PC-3 (cell line): ENCODE data around the gene PTPRE. TPM values are rescaled to one million over a fixed set of nuclear protein-coding genes. Genes with fewer than 3 reads are reported as not detected.
A peak's percentile ranks its signal among the peaks of the same experiment; 100 is the strongest.

Experiments used
- ATAC-seq: fragments of 200-7000 bp; cut with Tn5 transposase; 2 replicates; pipeline ENCODE4 v1.9.1; 2020; ENCODE audit warnings: mild to moderate bottlenecking, moderate library complexity
- BruUV-seq: library from RNA; stranded (reverse); fragments of 400-500 nt; replicated peaks from 2 replicates; lab custom pipeline; 2021; lab: Mats Ljungman, UMichigan
- CTCF ChIA-PET: fragments of 300-600 bp; sonication (Branson Sonifier 250); formaldehyde crosslinking; loops from one replicate; lab custom pipeline; 2022; ENCODE audit warnings: antibody characterized with exemption; lab: Charles Lee
- POLR2A ChIA-PET: fragments of 300-600 bp; sonication (Branson Sonifier 250); formaldehyde crosslinking; loops from one replicate; lab custom pipeline; 2022; ENCODE audit warnings: antibody characterized with exemption; ENCODE audit not compliant: unreplicated experiment; lab: Charles Lee
- DNase-seq: peaks from one replicate; pipeline ENCODE4 v3.0.0-alpha.2; 2015
- H2AFZ ChIP-seq: fragments of 300-600 bp; sonication (generic); 2 replicates; pipeline ENCODE4 v1.6.0; 2016; ENCODE audit warnings: antibody characterized with exemption, low read length
- H3F3A ChIP-seq: fragments of 300-600 bp; sonication (generic); one replicate; pipeline ENCODE4 v1.6.0; 2017; ENCODE audit warnings: antibody characterized with exemption, low read length, control low read depth, mild to moderate bottlenecking; ENCODE audit not compliant: unreplicated experiment
- H3K27ac ChIP-seq: fragments of 300-600 bp; sonication (generic); 2 replicates; pipeline ENCODE4 v1.5.1; 2016; ENCODE audit warnings: mild to moderate bottlenecking, low read length
- H3K27me3 ChIP-seq: fragments of 300-600 bp; sonication (generic); 2 replicates; pipeline ENCODE4 v1.6.1; 2016; ENCODE audit warnings: low read length, mixed read lengths
- H3K36me3 ChIP-seq: fragments of 300-600 bp; sonication (generic); 2 replicates; pipeline ENCODE4 v1.6.1; 2016; ENCODE audit warnings: low read depth, mixed run types, low read length, mixed read lengths
- H3K4me1 ChIP-seq: fragments of 300-600 bp; sonication (generic); 2 replicates; pipeline ENCODE4 v1.5.1; 2016; ENCODE audit warnings: low read length; ENCODE audit not compliant: insufficient read depth
- H3K4me2 ChIP-seq: fragments of 300-600 bp; sonication (generic); 2 replicates; pipeline ENCODE4 v1.6.0; 2016; ENCODE audit warnings: low read length
- H3K4me3 ChIP-seq: fragments of 300-600 bp; sonication (generic); 2 replicates; pipeline ENCODE4 v1.5.1; 2016; ENCODE audit warnings: mild to moderate bottlenecking, low read length, mixed read lengths
- H3K79me2 ChIP-seq: fragments of 300-600 bp; sonication (generic); 2 replicates; pipeline ENCODE4 v1.6.1; 2017; ENCODE audit warnings: low read length, mixed read lengths
- H3K9ac ChIP-seq: fragments of 300-600 bp; sonication (generic); 2 replicates; pipeline ENCODE4 v1.6.0; 2016; ENCODE audit warnings: mild to moderate bottlenecking, low read length
- H3K9me2 ChIP-seq: fragments of 300-600 bp; sonication (generic); replicated peaks from 2 replicates; pipeline ENCODE4 v1.6.1; 2016; ENCODE audit warnings: mixed run types, low read length, mixed read lengths
- H3K9me3 ChIP-seq: fragments of 300-600 bp; sonication (generic); 2 replicates; pipeline ENCODE4 v1.6.1; 2016; ENCODE audit warnings: low read length, mixed read lengths
- H4K20me1 ChIP-seq: fragments of 300-600 bp; sonication (generic); 2 replicates; pipeline ENCODE4 v1.6.1; 2016; ENCODE audit warnings: low read length, mixed read lengths
- EZH2 ChIP-seq: fragments of 300-600 bp; sonication (generic); IDR thresholded peaks from one replicate; pipeline ENCODE4 v1.6.1; 2017; ENCODE audit warnings: antibody characterized with exemption, mild to moderate bottlenecking, low read length; ENCODE audit not compliant: unreplicated experiment
- EZH2phosphoT487 ChIP-seq: fragments of 300-600 bp; sonication (generic); IDR thresholded peaks from 2 replicates; pipeline ENCODE4 v1.6.1; 2018; ENCODE audit warnings: mild to moderate bottlenecking, antibody characterized with exemption, low read length, borderline replicate concordance
- intact Hi-C: fragments of 100-400 bp; cut with micrococcal nuclease; formaldehyde crosslinking; loops from 2 replicates; pipeline ENCODE4 v1.9.0; 2023
- total RNA-seq: library from RNA; depleted of rRNA; stranded (reverse); fragments of >200 nt; gene quantifications from 2 replicates; pipeline ENCODE4 v1.2.3, GENCODE V29; 2014
- TF ChIP-seq, protein P1 (sequence below): fragments of 300-600 bp; sonication (generic); conservative IDR thresholded peaks from 2 replicates; pipeline ENCODE4 v1.5.1; 2017; ENCODE audit warnings: antibody characterized with exemption, low read depth, mild to moderate bottlenecking, low read length

The PTPRE gene
- total RNA-seq, 1 experiment from 2014 or later = 3.1 TPM

DNA sequence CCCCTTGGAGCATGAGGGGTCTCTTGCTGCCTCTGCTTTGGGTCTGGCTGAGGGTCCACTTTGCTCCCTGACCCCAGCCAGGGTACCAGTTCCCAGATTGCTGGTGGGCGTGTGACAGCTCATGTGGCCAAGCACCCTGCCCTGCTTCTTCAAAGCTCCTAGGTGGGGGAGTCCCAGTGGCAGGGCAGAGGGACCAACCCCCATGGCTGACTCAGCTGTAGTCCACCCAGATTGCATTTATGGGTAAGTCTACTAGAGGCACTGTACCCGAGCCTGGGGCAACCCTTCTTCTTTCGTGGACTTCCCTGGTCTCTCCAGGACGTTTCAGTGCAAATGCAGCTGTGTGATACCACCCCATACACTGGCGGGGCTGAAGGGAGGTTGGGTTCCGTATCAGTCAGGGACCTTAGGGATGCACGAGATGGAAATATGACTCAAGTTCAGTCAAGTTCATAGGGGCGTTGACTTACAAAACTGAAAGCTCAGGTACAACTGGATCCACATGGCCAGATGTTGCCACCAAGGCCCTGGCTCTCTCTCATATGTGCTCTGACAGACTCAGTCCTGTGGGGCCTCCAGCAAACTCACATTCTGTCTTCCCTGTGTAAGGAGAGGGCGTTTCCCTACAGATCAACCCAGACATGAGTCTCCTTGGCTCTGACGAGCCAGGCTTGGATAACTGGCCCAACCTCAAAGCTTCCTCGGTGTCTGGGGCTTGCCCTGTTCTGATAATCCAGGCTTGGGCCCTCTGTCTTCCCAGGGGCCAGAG, 13.6 kb downstream of the PTPRE start:
- Histone ChIP-seq H3K27me3 (no peaks in the 10 kb centered on the region), H2AFZ (no peak overlapping the region), H4K20me1 (no peaks in the 10 kb centered on the region), H3K4me2 (no peak overlapping the region), H3F3A (no peaks in the 10 kb centered on the region), H3K36me3 (no peaks in the 10 kb centered on the region), H3K9me2 (no peaks in the 10 kb centered on the region), H3K9ac (peak overlapping the region; percentile 27; the same call in 1 of the 2 replicates), H3K79me2 (no peaks in the 10 kb centered on the region), H3K27ac (peak overlapping the region; percentile 65), H3K4me3 (no peak overlapping the region), H3K4me1 (peaks cover 24% of the 10 kb centered on the region), H3K9me3 (no peaks in the 10 kb centered on the region)
- DNase-seq = no peak
- no TSS peak for BruUV-seq
- TF ChIP-seq EZH2 = no peak
- POLR2A ChIA-PET = no interaction called here
- no peak for ATAC-seq
- intact Hi-C loops = no loop called here
- CTCF ChIA-PET = no interaction called here

DNA sequence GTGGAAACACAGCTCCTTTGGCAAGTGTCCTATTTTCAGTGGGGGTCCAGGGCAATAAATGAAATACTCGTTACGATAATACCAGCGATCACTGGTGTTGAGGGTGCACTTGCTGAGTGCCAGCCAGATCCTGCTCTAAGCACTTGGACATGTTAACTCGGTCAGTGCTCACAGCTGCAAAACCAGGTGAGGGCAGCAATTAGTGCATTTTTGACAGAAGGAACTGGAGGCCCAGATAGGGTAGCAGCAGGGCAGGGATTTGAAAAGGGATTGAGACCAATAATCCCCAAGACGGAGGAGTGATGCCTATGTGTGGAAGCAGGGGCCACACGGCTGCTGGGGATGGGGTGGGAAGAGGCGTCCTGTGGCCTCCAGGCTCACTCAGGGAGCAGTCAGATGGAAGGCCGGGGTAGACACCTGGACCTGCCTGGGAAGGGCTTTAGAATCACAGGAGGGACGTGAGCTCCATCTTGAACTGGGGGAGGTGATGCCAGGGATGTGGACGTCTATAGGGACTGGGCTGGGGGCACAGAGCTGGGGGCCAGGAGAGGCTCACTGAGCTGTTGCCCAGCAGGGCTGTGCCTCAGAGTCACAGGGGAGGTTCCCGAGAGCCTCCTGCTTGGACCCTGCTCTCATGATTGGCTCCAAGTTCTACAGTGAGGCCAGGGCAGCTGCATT, 14.3 kb downstream of the PTPRE start:
- Histone ChIP-seq H3K4me2 (no peak overlapping the region), H3K27ac (no peak overlapping the region), H3K36me3 (no peaks in the 10 kb centered on the region), H3K4me3 (no peak overlapping the region), H3K9me3 (no peaks in the 10 kb centered on the region), H3F3A (no peaks in the 10 kb centered on the region), H3K79me2 (no peaks in the 10 kb centered on the region), H3K4me1 (peaks cover 24% of the 10 kb centered on the region), H4K20me1 (no peaks in the 10 kb centered on the region), H3K27me3 (no peaks in the 10 kb centered on the region), H2AFZ (no peak overlapping the region), H3K9ac (no peak overlapping the region), H3K9me2 (no peaks in the 10 kb centered on the region)
- no TSS peak for BruUV-seq
- TF ChIP-seq EZH2phosphoT487 = no peak
- intact Hi-C loops = no loop called here
- CTCF ChIA-PET = no interaction called here
- no peak for DNase-seq
- POLR2A ChIA-PET = no interaction called here
- ATAC-seq = no peak

DNA sequence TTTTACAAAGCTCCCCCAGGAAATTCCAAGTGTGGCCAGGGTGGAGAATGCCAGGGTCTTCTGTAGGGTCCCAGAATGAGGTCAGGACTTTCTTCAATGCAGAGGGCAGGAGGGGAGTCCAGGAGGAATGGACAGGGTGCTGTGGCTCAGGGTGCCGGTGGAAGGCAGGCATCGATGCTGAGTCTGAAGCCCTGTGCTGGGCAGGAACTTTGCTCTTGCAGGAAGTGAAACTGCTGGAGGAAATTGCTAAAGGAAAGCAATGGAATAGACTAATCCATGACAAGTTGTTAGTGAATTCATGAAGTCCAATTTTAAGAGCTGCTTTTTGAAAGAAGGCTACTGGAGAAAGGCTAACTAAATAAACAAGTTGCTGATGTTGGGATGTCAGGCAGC, 14.8 kb downstream of the PTPRE start:
- H4K20me1 ChIP-seq = no peaks in the 10 kb centered on the region
- H3K27ac ChIP-seq = no peak overlapping the region
- no peak overlapping the region for H2AFZ ChIP-seq
- intact Hi-C loops = no loop called here
- no peaks in the 10 kb centered on the region for H3F3A ChIP-seq
- no peak overlapping the region for H3K4me3 ChIP-seq
- H3K9me3 ChIP-seq = no peaks in the 10 kb centered on the region
- no peaks in the 10 kb centered on the region for H3K36me3 ChIP-seq
- no TSS peak for BruUV-seq
- H3K27me3 ChIP-seq = no peaks in the 10 kb centered on the region
- H3K4me2 ChIP-seq = no peak overlapping the region
- DNase-seq = no peak
- peaks cover 24% of the 10 kb centered on the region for H3K4me1 ChIP-seq
- H3K79me2 ChIP-seq = no peaks in the 10 kb centered on the region
- H3K9me2 ChIP-seq = no peaks in the 10 kb centered on the region
- TF ChIP-seq EZH2phosphoT487 = no peak
- POLR2A ChIA-PET = no interaction called here
- H3K9ac ChIP-seq = no peak overlapping the region
- CTCF ChIA-PET = no interaction called here
- ATAC-seq = no peak

DNA sequence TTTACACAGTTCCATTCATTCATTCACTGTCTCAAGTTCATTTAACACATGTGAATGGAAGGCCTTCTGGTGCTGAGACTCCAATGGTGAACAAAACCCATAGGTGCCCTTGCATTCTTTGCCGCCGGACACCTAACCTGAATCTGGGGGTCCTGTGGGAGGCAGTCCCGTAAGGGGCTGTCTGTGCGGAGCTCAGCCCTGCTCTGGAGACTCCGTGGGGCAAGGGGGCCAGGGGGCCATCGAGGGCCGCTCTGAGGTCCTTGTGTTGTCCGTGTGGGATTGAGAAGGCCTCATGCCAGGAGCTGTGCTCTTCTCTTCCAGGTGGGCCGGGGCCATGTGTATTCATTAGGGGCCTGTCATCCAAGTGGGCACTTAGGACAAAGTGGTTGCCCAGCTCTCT, 15.3 kb downstream of the PTPRE start:
- Histone ChIP-seq H3K4me2 (no peak overlapping the region), H2AFZ (no peak overlapping the region), H3K27ac (peak overlapping the region; percentile 41; the same call in 1 of the 2 replicates), H3K27me3 (no peaks in the 10 kb centered on the region), H3K79me2 (no peaks in the 10 kb centered on the region), H3K36me3 (no peaks in the 10 kb centered on the region), H3K9me2 (no peaks in the 10 kb centered on the region), H3K4me1 (peaks cover 24% of the 10 kb centered on the region), H3K9ac (no peak overlapping the region; the same call in 1 of the 2 replicates), H3K4me3 (no peak overlapping the region), H3F3A (no peaks in the 10 kb centered on the region), H3K9me3 (no peaks in the 10 kb centered on the region), H4K20me1 (no peaks in the 10 kb centered on the region)
- BruUV-seq = no TSS peak
- DNase-seq (no peak), ATAC-seq (no peak)
- intact Hi-C loops = no loop called here
- POLR2A ChIA-PET = no interaction called here
- CTCF ChIA-PET = no interaction called here
- TF ChIP-seq EZH2 (no peak), EZH2phosphoT487 (no peak)
- TF ChIP-seq, protein P1, sequence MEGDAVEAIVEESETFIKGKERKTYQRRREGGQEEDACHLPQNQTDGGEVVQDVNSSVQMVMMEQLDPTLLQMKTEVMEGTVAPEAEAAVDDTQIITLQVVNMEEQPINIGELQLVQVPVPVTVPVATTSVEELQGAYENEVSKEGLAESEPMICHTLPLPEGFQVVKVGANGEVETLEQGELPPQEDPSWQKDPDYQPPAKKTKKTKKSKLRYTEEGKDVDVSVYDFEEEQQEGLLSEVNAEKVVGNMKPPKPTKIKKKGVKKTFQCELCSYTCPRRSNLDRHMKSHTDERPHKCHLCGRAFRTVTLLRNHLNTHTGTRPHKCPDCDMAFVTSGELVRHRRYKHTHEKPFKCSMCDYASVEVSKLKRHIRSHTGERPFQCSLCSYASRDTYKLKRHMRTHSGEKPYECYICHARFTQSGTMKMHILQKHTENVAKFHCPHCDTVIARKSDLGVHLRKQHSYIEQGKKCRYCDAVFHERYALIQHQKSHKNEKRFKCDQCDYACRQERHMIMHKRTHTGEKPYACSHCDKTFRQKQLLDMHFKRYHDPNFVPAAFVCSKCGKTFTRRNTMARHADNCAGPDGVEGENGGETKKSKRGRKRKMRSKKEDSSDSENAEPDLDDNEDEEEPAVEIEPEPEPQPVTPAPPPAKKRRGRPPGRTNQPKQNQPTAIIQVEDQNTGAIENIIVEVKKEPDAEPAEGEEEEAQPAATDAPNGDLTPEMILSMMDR = no peak
